Subcutaneous abdominal adipose tissue (tissue), 5 donors: Measurements from ENCODE around the gene SRF.
A peak's percentile ranks its signal among the peaks of the same experiment; 100 is the strongest.

ENCODE experiments used
- H3K27ac ChIP-seq: one replicate; pipeline ENCODE4 v1.7.0; 2013; ENCODE audit warnings: low read depth, mild to moderate bottlenecking, inconsistent platforms, low read length, moderate library complexity
- H3K27me3 ChIP-seq, 5 donors: one replicate each; pipeline ENCODE4 v1.7.0; 2013; ENCODE audit warnings: low read length in 5 of 5, inconsistent platforms in 1 of 5; ENCODE audit not compliant: control insufficient read depth in 5 of 5, insufficient read depth in 4 of 5
- H3K36me3 ChIP-seq, 5 donors: one replicate each; pipeline ENCODE4 v1.7.0; 2013; ENCODE audit warnings: low read length in 5 of 5; ENCODE audit not compliant: control insufficient read depth in 5 of 5, insufficient read depth in 5 of 5
- H3K4me1 ChIP-seq, 5 donors: one replicate each; pipeline ENCODE4 v1.7.0; 2013; ENCODE audit warnings: low read length in 5 of 5, mild to moderate bottlenecking in 3 of 5, moderate library complexity in 1 of 5; ENCODE audit not compliant: control insufficient read depth in 5 of 5, insufficient read depth in 5 of 5
- H3K4me3 ChIP-seq, 5 donors: one replicate each; pipeline ENCODE4 v1.7.0; 2013; ENCODE audit warnings: low read length in 5 of 5, low read depth in 1 of 5
- H3K9ac ChIP-seq, 5 donors: one replicate each; pipeline ENCODE4 v1.7.0; 2013; ENCODE audit warnings: low read length in 5 of 5, mild to moderate bottlenecking in 4 of 5, moderate library complexity in 3 of 5
- H3K9me3 ChIP-seq, 5 donors: one replicate each; pipeline ENCODE4 v1.7.0; 2013; ENCODE audit warnings: low read length in 5 of 5; ENCODE audit not compliant: control insufficient read depth in 5 of 5
- donor health status: healthy.
- donor health status: healthy.
- donor health status: healthy.
- donor health status: healthy.
- donor health status: healthy.

Gene SRF

GRCh38 chr6:43220439-43220951, 49.4 kb downstream of the SRF start:
- H3K4me3 ChIP-seq = no peak overlapping the region
- peaks cover 0 to 76% (median 54%) of the 10 kb centered on the region in 5 donors for H3K36me3 ChIP-seq
- no peak overlapping the region for H3K9ac ChIP-seq
- no peak overlapping the region for H3K27ac ChIP-seq
- no peaks in the 10 kb centered on the region for H3K27me3 ChIP-seq
- peaks cover 0 to 9% (median 0%) of the 10 kb centered on the region in 5 donors for H3K4me1 ChIP-seq
- no peaks in the 10 kb centered on the region for H3K9me3 ChIP-seq

DNA sequence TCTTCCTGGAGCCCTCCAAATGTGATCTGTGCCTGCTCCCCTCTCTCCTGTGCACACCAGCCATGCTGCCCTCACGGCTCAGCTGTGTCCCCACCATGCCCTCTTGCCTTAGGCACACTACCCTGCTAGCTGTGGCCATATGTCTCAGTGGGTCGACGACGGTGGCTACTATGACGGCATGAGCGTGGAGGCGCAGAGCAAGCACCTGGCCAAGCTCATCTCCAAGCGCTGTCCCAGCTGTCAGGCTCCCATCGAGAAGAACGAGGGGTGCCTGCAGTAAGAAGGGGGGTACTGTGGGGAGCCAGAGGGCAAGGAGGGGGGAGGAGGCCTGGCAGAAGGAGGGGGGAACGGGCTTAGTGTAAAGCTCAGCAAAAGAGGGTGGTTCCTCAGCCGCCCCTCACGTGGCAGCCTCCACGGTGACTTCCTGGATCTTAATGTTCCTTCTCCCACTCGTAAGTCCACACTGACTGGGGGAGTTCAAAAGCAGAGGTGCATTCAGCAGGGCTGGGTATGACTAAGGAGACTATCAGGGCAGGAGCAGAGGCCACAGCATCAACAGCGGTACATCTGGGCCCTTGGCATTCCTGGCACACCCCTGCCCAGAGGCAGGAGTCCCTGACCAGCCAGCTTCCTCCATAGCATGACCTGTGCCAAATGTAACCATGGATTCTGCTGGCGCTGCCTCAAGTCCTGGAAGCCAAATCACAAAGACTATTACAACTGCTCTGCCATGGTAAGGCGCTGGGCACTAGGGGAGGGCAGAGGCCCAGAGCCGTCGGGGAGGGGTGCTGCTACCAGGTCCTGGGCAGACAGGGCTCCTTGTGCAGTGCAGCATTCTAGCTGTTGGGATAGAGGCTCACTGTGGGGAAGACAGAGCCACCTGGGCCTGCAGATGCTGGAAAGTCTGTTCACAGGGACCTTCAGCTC, 50.2 kb downstream of the SRF start:
- Histone ChIP-seq H3K9ac (peak overlapping the region in 1 of 5 donors; percentile 4), H3K27me3 (no peaks in the 10 kb centered on the region), H3K27ac (no peak overlapping the region), H3K36me3 (peaks cover 0 to 76% (median 46%) of the 10 kb centered on the region in 5 donors), H3K9me3 (no peaks in the 10 kb centered on the region), H3K4me3 (no peak overlapping the region), H3K4me1 (peaks cover 0 to 9% (median 0%) of the 10 kb centered on the region in 5 donors)

DNA sequence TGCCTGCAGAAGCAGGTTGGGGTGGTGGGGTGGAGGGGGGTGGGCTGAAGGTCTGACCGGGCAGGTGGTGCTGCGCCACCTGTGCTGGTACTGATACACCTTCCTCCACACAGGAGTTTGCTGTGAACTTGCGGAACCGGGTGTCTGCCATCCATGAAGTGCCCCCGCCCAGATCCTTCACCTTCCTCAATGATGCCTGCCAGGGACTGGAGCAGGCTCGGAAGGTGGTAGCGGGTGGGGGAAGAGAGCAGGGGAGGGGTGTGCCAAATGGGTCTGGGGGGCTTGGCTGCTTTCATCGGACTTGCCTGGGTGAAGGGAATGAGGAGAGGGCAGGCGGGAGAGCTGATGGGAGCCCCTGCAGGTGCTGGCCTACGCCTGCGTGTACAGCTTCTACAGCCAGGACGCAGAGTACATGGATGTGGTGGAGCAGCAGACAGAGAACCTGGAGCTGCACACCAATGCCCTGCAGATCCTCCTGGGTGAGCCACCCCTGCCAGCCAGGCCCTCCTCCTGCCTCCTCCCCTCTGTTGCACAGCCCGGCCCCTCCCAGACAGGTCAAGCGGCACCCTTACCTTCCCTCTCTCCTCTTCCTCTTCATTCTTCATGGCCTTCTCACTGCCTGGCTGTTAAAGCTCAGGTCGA, 51.5 kb downstream of the SRF start:
- Histone ChIP-seq H3K36me3 (peaks cover 0 to 64% (median 36%) of the 10 kb centered on the region in 5 donors), H3K9ac (no peak overlapping the region), H3K9me3 (no peaks in the 10 kb centered on the region), H3K27me3 (no peaks in the 10 kb centered on the region), H3K4me1 (peaks cover 0 to 9% (median 0%) of the 10 kb centered on the region in 5 donors), H3K27ac (no peak overlapping the region), H3K4me3 (no peak overlapping the region)

GRCh38 chr6:43223175-43223574, 52.1 kb downstream of the SRF start:
- H3K9me3 ChIP-seq = no peaks in the 10 kb centered on the region
- no peak overlapping the region for H3K27ac ChIP-seq
- H3K4me3 ChIP-seq = no peak overlapping the region
- peaks cover 0 to 9% (median 0%) of the 10 kb centered on the region in 5 donors for H3K4me1 ChIP-seq
- H3K27me3 ChIP-seq = no peaks in the 10 kb centered on the region
- peaks cover 0 to 60% (median 36%) of the 10 kb centered on the region in 5 donors for H3K36me3 ChIP-seq
- H3K9ac ChIP-seq = no peak overlapping the region

DNA sequence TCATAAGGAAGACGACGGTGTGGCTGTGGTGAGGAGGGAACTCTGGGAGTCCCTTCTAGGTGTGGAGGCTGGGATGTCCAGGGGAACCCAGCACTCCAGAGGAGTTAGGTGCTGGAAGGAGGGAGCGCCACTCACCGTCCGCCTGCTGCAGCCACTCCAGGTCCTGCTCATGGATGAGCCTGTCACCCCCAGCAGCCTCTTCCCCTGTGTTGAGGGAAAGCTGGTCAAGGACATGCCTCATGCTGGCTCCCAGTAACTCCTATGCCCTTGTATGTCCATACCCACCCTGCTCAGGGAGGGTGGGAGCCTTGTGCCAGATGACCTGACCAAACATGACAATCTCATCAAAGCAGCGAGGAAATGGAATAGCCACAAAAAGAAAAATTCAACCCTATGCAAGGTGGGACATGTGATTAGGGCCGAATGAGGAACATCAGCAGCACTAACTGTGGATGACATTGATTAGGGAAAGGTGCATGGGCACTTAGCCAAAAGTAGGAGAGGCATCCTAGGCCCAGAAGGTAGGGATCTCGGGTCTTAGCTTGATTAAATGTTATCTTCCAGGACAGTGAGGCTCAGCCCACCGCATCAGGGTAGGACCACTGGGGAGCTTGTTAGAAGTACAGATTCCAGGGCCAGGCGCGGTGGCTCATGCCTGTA, 55.3 kb downstream of the SRF start:
- H3K4me1 ChIP-seq = peaks cover 2 to 21% (median 8%) of the 10 kb centered on the region in 5 donors
- H3K9me3 ChIP-seq = no peaks in the 10 kb centered on the region
- H3K27me3 ChIP-seq = no peaks in the 10 kb centered on the region
- peaks cover 0 to 38% (median 23%) of the 10 kb centered on the region in 5 donors for H3K36me3 ChIP-seq
- H3K4me3 ChIP-seq = no peak overlapping the region
- no peak overlapping the region for H3K9ac ChIP-seq
- no peak overlapping the region for H3K27ac ChIP-seq

DNA sequence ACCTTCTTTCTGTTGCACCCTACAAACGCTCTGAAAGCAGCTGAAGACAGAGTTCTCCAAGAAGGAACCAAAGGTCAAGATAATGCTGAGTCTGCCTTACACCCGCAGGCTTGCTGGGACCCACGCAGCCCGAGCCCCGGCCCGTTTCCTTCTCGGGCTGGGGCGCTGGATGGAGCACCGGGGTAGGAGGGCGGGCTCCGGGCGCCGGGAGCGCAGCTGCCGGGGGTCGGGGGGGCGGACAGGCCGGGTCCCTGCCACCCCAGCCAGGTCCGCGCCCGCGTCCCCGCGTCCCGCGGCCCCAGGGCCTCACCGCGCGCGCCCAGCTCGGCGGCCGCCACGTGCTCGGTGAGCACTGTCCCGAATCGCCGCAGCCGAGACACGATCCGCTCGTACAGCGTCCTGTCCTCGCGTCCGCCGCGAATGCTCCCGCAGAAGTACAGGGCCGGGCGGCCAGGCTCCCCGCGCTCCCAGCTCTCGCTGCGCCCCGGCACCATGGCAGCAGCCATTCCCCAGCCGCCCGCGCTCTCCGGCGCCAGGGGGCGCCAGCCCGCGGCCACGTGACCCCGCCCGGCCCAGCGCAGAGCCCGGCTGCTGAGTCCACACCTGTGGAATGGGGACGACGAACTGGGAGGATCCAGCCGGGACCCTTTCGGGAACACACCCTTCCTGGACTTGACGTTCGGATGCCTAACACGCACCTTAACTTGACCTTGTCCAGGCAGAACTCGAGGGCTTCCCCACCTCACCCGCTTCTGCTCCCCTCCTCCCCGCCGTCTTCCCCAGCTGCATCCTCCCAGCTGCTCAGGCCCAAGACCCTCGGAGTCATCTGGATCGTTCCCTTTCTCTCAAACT, 58.1 kb downstream of the SRF start, which contains the start of gene DNPH1:
Gene DNPH1, minus strand, starts transcription at position 531 of the 852 bp plus-strand sequence. Its CDS starts 25 bp downstream, at position 506.
- H3K9ac ChIP-seq = peak within 1 kb of the TSS; percentile 46 to 78 (median 53)

GRCh38 chr6:43229803-43230620, 58.9 kb downstream of the SRF start:
- Histone ChIP-seq H3K9me3 (no peaks in the 10 kb centered on the region), H3K4me3 (peak overlapping the region in 3 of 5 donors; percentile 22 to 76 (median 69)), H3K36me3 (peaks cover 0 to 9% (median 0%) of the 10 kb centered on the region in 5 donors), H3K27ac (no peak overlapping the region), H3K9ac (peak overlapping the region in 1 of 5 donors; percentile 67), H3K27me3 (peaks cover 0 to 4% (median 0%) of the 10 kb centered on the region in 5 donors), H3K4me1 (peaks cover 2 to 14% (median 8%) of the 10 kb centered on the region in 5 donors)

More for the DNA sequence above, 58.1 kb downstream of the SRF start, which contains the start of gene DNPH1:
- Histone ChIP-seq H3K36me3 (peaks cover 0 to 12% (median 4%) of the 10 kb centered on the region in 5 donors), H3K4me3 (peak within 1 kb of the TSS; percentile 56 to 76 (median 71)), H3K27me3 (peaks cover 0 to 4% (median 0%) of the 10 kb centered on the region in 5 donors), H3K9me3 (no peaks in the 10 kb centered on the region), H3K27ac (no peak within 1 kb of the TSS), H3K4me1 (peaks cover 2 to 17% (median 8%) of the 10 kb centered on the region in 5 donors)

- H3K9ac ChIP-seq = no peak overlapping the region
- H3K4me3 ChIP-seq = no peak overlapping the region
- peaks cover 2 to 14% (median 8%) of the 10 kb centered on the region in 5 donors for H3K4me1 ChIP-seq
- H3K27me3 ChIP-seq = peaks cover 0 to 4% (median 0%) of the 10 kb centered on the region in 5 donors
- H3K9me3 ChIP-seq = no peaks in the 10 kb centered on the region
- H3K36me3 ChIP-seq = peaks cover 0 to 2% (median 0%) of the 10 kb centered on the region in 5 donors
- H3K27ac ChIP-seq = no peak overlapping the region
These were observed 60.0 kb downstream of the SRF start for GRCh38 chr6:43231053-43231452.
